22Rv1 (cell line): Measurements from ENCODE around the gene NFYB.
A peak's percentile ranks its signal among the peaks of the same experiment; 100 is the strongest.

Experiments
- H3K27ac ChIP-seq: fragments of 450-650 bp; 2 replicates; pipeline ENCODE4 v1.5.1; 2017
- CTCF ChIP-seq: fragments of 450-650 bp; IDR thresholded peaks from 2 replicates; pipeline ENCODE4 v1.5.1; 2017; ENCODE audit warnings: mild to moderate bottlenecking
- ZFX ChIP-seq: fragments of 450-650 bp; IDR thresholded peaks from 2 replicates; pipeline ENCODE4 v1.6.1; 2017; ENCODE audit warnings: antibody characterized with exemption, borderline replicate concordance

The NFYB gene

GRCh38 chr12:104108755-104109445 is 29.1 kb downstream of the NFYB start:
- H3K27ac ChIP-seq = no peak overlapping the region
- peak; percentile 99 for TF ChIP-seq CTCF
- no peak for TF ChIP-seq ZFX

- H3K27ac ChIP-seq = no peak overlapping the region
- TF ChIP-seq CTCF (no peak), ZFX (no peak)
Measured at GRCh38 chr12:104106965-104107364, 31.0 kb downstream of the NFYB start.

GRCh38 chr12:104105461-104105860 is 32.5 kb downstream of the NFYB start:
- TF ChIP-seq ZFX (no peak), CTCF (no peak)
- no peak overlapping the region for H3K27ac ChIP-seq

DNA sequence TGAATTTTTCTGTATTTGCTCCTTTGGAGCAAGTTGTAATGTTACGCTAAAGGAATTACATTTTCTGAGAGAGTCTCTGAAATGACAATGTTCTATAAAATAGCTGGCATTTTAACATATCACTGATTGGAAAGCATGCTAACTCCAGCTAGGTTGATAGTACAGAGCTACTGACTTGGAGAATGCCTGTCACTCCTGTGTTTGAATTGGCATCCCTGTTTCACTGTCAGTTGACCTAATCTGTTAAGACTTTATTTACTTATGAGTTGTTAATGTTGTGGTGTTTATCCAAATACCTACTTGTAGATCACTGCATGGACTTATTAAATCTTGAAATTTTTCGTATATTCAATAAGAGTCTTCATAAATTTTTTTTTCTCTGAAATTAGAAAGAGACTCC is 40.1 kb downstream of the NFYB start:
- TF ChIP-seq CTCF (no peak), ZFX (no peak)
- no peak overlapping the region for H3K27ac ChIP-seq

GRCh38 chr12:104095289-104095688 is 42.7 kb downstream of the NFYB start:
- TF ChIP-seq ZFX (no peak), CTCF (no peak)
- no peak overlapping the region for H3K27ac ChIP-seq

GRCh38 chr12:104094284-104094683 is 43.7 kb downstream of the NFYB start:
- TF ChIP-seq CTCF = no peak
- TF ChIP-seq ZFX = no peak
- H3K27ac ChIP-seq = no peak overlapping the region

DNA sequence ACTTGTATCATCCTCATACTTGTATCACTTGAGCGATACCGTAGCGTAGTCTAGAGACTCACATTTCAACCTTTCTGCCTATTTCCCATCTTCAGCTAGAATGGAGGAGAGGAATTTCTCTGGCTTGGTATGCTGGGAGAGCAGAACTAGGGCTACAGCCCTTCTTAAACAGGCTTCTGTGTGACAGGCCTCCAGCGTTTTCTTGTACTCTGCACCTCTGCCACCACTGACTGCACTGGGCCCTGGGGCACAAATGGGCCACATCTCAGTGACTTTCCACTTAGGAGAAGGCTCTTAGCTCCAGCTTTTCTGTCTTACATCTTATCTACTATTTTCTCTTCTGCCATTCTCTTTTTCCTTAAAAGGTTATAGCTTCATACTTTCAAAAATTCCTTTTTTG is 46.9 kb downstream of the NFYB start:
- H3K27ac ChIP-seq = no peak overlapping the region
- TF ChIP-seq CTCF (no peak), ZFX (no peak)
